Activated CD4-positive, alpha-beta memory T cell treated with anti-CD3 and anti-CD28 coated beads, Interleukin-2, amount 10 ng/mL, durations not matched to agents 7 days and 5 days (primary cell): ENCODE measurements around the gene CCDC88B. TPM values are rescaled to one million over a fixed set of nuclear protein-coding genes. Genes with fewer than 3 reads are reported as not detected.
"Not testable (repeated sequence)": the region's sequence is repeated elsewhere in the genome, so short reads cannot be mapped to it uniquely, and the experiment has no call there.

ENCODE experiments used
- CTCF ChIA-PET: fragments of 350-600 bp; sonication (Branson Sonifier 250); formaldehyde crosslinking; loops from one replicate; lab custom pipeline; 2021; ENCODE audit warnings: antibody characterized with exemption, inconsistent platforms; lab: Charles Lee
- POLR2A ChIA-PET: fragments of 350-600 bp; sonication (Branson Sonifier 250); formaldehyde crosslinking; loops from one replicate; lab custom pipeline; 2021; ENCODE audit warnings: antibody characterized with exemption; lab: Charles Lee
- DNase-seq: peaks from one replicate; pipeline ENCODE4 v3.0.0-alpha.2; 2020
- H3K27ac Mint-ChIP-seq: one replicate; pipeline ENCODE4 v1.8.0; 2021; ENCODE audit warnings: mild to moderate bottlenecking, mixed read lengths
- H3K27me3 Mint-ChIP-seq: one replicate; pipeline ENCODE4 v1.8.0; 2021; ENCODE audit warnings: mixed read lengths
- H3K36me3 Mint-ChIP-seq: one replicate; pipeline ENCODE4 v1.8.0; 2021; ENCODE audit warnings: low read depth, mixed read lengths
- H3K4me1 Mint-ChIP-seq: one replicate; pipeline ENCODE4 v1.8.0; 2021; ENCODE audit warnings: mixed read lengths
- H3K4me3 Mint-ChIP-seq: one replicate; pipeline ENCODE4 v1.8.0; 2021; ENCODE audit warnings: mild to moderate bottlenecking, mixed read lengths
- H3K9me3 Mint-ChIP-seq: one replicate; pipeline ENCODE4 v1.8.0; 2021; ENCODE audit warnings: mixed read lengths
- total RNA-seq, 2 experiments: library from RNA; stranded (reverse); gene quantifications; one replicate each; pipeline ENCODE4 v1.2.3, GENCODE V29; 2021

Gene CCDC88B
- total RNA-seq, 2 experiments from 2014 or later, result 99.1 to 106 TPM

- Mint-ChIP-seq H3K27ac (peak overlapping the region; percentile 96), H3K36me3 (peaks cover 46% of the 10 kb centered on the region)
Measured at GRCh38 chr11:64318766-64319761, 20.9 kb upstream of the CCDC88B start.

GRCh38 chr11:64320556-64320955 is 19.4 kb upstream of the CCDC88B start:
- POLR2A ChIA-PET, result interaction anchor here (4.8 to 5.0 kb wide), 2 partner anchors 10 to 14 kb away, joined by 68 to 104 read pairs; partner anchors contain the start of gene ESRRA
- no peaks in the 10 kb centered on the region for H3K9me3 Mint-ChIP-seq
- H3K4me3 Mint-ChIP-seq, result no peak overlapping the region
- peak overlapping the region; percentile 89 for H3K27ac Mint-ChIP-seq
- H3K4me1 Mint-ChIP-seq, result peaks cover 40% of the 10 kb centered on the region
- no peak for DNase-seq
- H3K27me3 Mint-ChIP-seq, result no peaks in the 10 kb centered on the region
- CTCF ChIA-PET, result interaction anchor here (5.7 kb wide), 1 partner anchor 11 kb away, joined by 157 read pairs; no protein-coding TSS in a partner anchor
- H3K36me3 Mint-ChIP-seq, result peaks cover 36% of the 10 kb centered on the region

More at GRCh38 chr11:64318766-64319761, 20.9 kb upstream of the CCDC88B start:
- POLR2A ChIA-PET, result interaction anchor here (0.6 to 5.0 kb wide), 8 partner anchors 11 to 433 kb away, joined by 3 to 104 read pairs (median 32); partner anchors contain the start of genes CCDC88B, ESRRA, FERMT3 and RPS6KA4
- CTCF ChIA-PET, result interaction anchor here (0.6 to 5.7 kb wide), 6 partner anchors 12 to 131 kb away, joined by 3 to 157 read pairs (median 48); partner anchors contain the start of genes CCDC88B, ESRRA and RPS6KA4
- Mint-ChIP-seq H3K4me3 (peak overlapping the region; percentile 91), H3K9me3 (no peaks in the 10 kb centered on the region), H3K4me1 (peaks cover 49% of the 10 kb centered on the region), H3K27me3 (no peaks in the 10 kb centered on the region)
- no peak for DNase-seq

- Mint-ChIP-seq H3K9me3 (no peaks in the 10 kb centered on the region), H3K4me1 (peaks cover 40% of the 10 kb centered on the region), H3K27me3 (no peaks in the 10 kb centered on the region), H3K4me3 (no peak overlapping the region), H3K27ac (peak overlapping the region; percentile 34), H3K36me3 (peaks cover 36% of the 10 kb centered on the region)
- no peak for DNase-seq
- ChIA-PET POLR2A (interaction anchor here (4.8 kb wide), 1 partner anchor 9 kb away, joined by 104 read pairs; no protein-coding TSS in a partner anchor), CTCF (interaction anchor here (1.4 kb wide), 1 partner anchor 11 kb away, joined by 4 read pairs; no protein-coding TSS in a partner anchor)
Measured at GRCh38 chr11:64321026-64321425, 19.0 kb upstream of the CCDC88B start.

GRCh38 chr11:64321533-64321932 is 18.5 kb upstream of the CCDC88B start:
- H3K36me3 Mint-ChIP-seq, result peaks cover 33% of the 10 kb centered on the region
- ChIA-PET CTCF (interaction anchor here (1.4 kb wide), 1 partner anchor 10 kb away, joined by 4 read pairs; no protein-coding TSS in a partner anchor), POLR2A (no interaction called here)
- no peaks in the 10 kb centered on the region for H3K9me3 Mint-ChIP-seq
- no peak for DNase-seq
- H3K4me1 Mint-ChIP-seq, result peaks cover 36% of the 10 kb centered on the region
- no peak overlapping the region for H3K27ac Mint-ChIP-seq
- H3K27me3 Mint-ChIP-seq, result no peaks in the 10 kb centered on the region
- no peak overlapping the region for H3K4me3 Mint-ChIP-seq

GRCh38 chr11:64322925-64323260 is 17.1 kb upstream of the CCDC88B start:
- Mint-ChIP-seq H3K27ac (no peak overlapping the region), H3K9me3 (no peaks in the 10 kb centered on the region), H3K4me1 (peaks cover 27% of the 10 kb centered on the region), H3K4me3 (no peak overlapping the region), H3K27me3 (no peaks in the 10 kb centered on the region), H3K36me3 (peaks cover 22% of the 10 kb centered on the region)
- ChIA-PET CTCF (interaction anchor here (0.6 to 2.0 kb wide), 2 partner anchors 9 to 103 kb away, joined by 3 to 8 read pairs; no protein-coding TSS in a partner anchor), POLR2A (interaction anchor here (0.8 to 1.6 kb wide), 4 partner anchors 9 to 54 kb away, joined by 3 to 5 read pairs (median 3); no protein-coding TSS in a partner anchor)
- no peak for DNase-seq

GRCh38 chr11:64323373-64323772 is 16.6 kb upstream of the CCDC88B start:
- Mint-ChIP-seq H3K36me3 (peaks cover 18% of the 10 kb centered on the region), H3K9me3 (no peaks in the 10 kb centered on the region), H3K4me1 (peaks cover 24% of the 10 kb centered on the region), H3K27ac (no peak overlapping the region), H3K4me3 (no peak overlapping the region), H3K27me3 (no peaks in the 10 kb centered on the region)
- no peak for DNase-seq
- CTCF ChIA-PET, result interaction anchor here (0.6 to 2.0 kb wide), 2 partner anchors 8 to 102 kb away, joined by 3 to 8 read pairs; no protein-coding TSS in a partner anchor
- POLR2A ChIA-PET, result interaction anchor here (0.8 to 1.6 kb wide), 4 partner anchors 8 to 54 kb away, joined by 3 to 5 read pairs (median 3); no protein-coding TSS in a partner anchor

GRCh38 chr11:64323984-64324383 is 16.0 kb upstream of the CCDC88B start:
- Mint-ChIP-seq H3K4me1 (peaks cover 22% of the 10 kb centered on the region), H3K36me3 (peaks cover 16% of the 10 kb centered on the region)
- not testable (repeated sequence) for H3K9me3 Mint-ChIP-seq, H3K27ac Mint-ChIP-seq, DNase-seq, H3K27me3 Mint-ChIP-seq, H3K4me3 Mint-ChIP-seq
- POLR2A ChIA-PET, result interaction anchor here (0.8 to 1.6 kb wide), 3 partner anchors 8 to 55 kb away, joined by 3 to 5 read pairs (median 3); no protein-coding TSS in a partner anchor
- CTCF ChIA-PET, result interaction anchor here (2.0 kb wide), 1 partner anchor 8 kb away, joined by 8 read pairs; no protein-coding TSS in a partner anchor

- Mint-ChIP-seq H3K4me1 (peaks cover 17% of the 10 kb centered on the region), H3K27me3 (no peaks in the 10 kb centered on the region), H3K27ac (no peak overlapping the region), H3K4me3 (no peak overlapping the region), H3K9me3 (no peaks in the 10 kb centered on the region), H3K36me3 (peaks cover 15% of the 10 kb centered on the region)
- DNase-seq, result no peak
- POLR2A ChIA-PET, result no interaction called here
- CTCF ChIA-PET, result no interaction called here
Measured at GRCh38 chr11:64324692-64325469, 15.1 kb upstream of the CCDC88B start.

- H3K27me3 Mint-ChIP-seq, result no peaks in the 10 kb centered on the region
- ChIA-PET CTCF (interaction anchor here (1.2 to 1.3 kb wide), 3 partner anchors 9 to 29 kb away, joined by 3 to 6 read pairs (median 4); partner anchors contain the start of genes PRDX5 and TRMT112), POLR2A (interaction anchor here (7.5 kb wide), 1 partner anchor 9 kb away, joined by 104 read pairs; the partner anchor contains the start of genes PRDX5 and TRMT112)
- no peak for DNase-seq
- H3K4me1 Mint-ChIP-seq, result peaks cover 24% of the 10 kb centered on the region
- no peak overlapping the region for H3K27ac Mint-ChIP-seq
- no peaks in the 10 kb centered on the region for H3K9me3 Mint-ChIP-seq
- H3K36me3 Mint-ChIP-seq, result no peaks in the 10 kb centered on the region
- H3K4me3 Mint-ChIP-seq, result no peak overlapping the region
Measured at GRCh38 chr11:64327375-64327774, 12.6 kb upstream of the CCDC88B start.

GRCh38 chr11:64327993-64328392 is 12.0 kb upstream of the CCDC88B start:
- no peaks in the 10 kb centered on the region for H3K27me3 Mint-ChIP-seq
- POLR2A ChIA-PET, result interaction anchor here (7.5 kb wide), 1 partner anchor 10 kb away, joined by 104 read pairs; the partner anchor contains the start of genes PRDX5 and TRMT112
- no peak overlapping the region for H3K4me3 Mint-ChIP-seq
- CTCF ChIA-PET, result interaction anchor here (0.7 to 1.3 kb wide), 5 partner anchors 10 to 63 kb away, joined by 3 to 6 read pairs (median 3); partner anchors contain the start of genes PRDX5 and TRMT112
- no peaks in the 10 kb centered on the region for H3K9me3 Mint-ChIP-seq
- H3K27ac Mint-ChIP-seq, result no peak overlapping the region
- peaks cover 26% of the 10 kb centered on the region for H3K4me1 Mint-ChIP-seq
- DNase-seq, result no peak
- no peaks in the 10 kb centered on the region for H3K36me3 Mint-ChIP-seq

- ChIA-PET POLR2A (interaction anchor here (0.7 to 7.5 kb wide), 9 partner anchors 10 to 126 kb away, joined by 3 to 104 read pairs (median 4); partner anchors contain the start of genes CCDC88B, ESRRA, PRDX5 and TRMT112), CTCF (interaction anchor here (0.8 to 5.9 kb wide), 19 partner anchors 8 to 430 kb away, joined by 3 to 157 read pairs (median 5); partner anchors contain the start of genes CCDC88B, ESRRA, FERMT3 and FKBP2)
- no peaks in the 10 kb centered on the region for H3K9me3 Mint-ChIP-seq
- H3K4me3 Mint-ChIP-seq, result no peak overlapping the region
- H3K27ac Mint-ChIP-seq, result no peak overlapping the region
- H3K36me3 Mint-ChIP-seq, result peaks cover 14% of the 10 kb centered on the region
- H3K4me1 Mint-ChIP-seq, result peaks cover 39% of the 10 kb centered on the region
- no peaks in the 10 kb centered on the region for H3K27me3 Mint-ChIP-seq
- DNase-seq, result no peak
Measured at GRCh38 chr11:64330888-64331287, 9.1 kb upstream of the CCDC88B start.
